Right hindlimb (tissue), 1 donor: Measurements from ENCODE around the gene DOK1.

Experiments used
- DNase-seq: peaks from one replicate; pipeline ENCODE4 v3.0.0-alpha.2; 2018

The DOK1 gene

DNA sequence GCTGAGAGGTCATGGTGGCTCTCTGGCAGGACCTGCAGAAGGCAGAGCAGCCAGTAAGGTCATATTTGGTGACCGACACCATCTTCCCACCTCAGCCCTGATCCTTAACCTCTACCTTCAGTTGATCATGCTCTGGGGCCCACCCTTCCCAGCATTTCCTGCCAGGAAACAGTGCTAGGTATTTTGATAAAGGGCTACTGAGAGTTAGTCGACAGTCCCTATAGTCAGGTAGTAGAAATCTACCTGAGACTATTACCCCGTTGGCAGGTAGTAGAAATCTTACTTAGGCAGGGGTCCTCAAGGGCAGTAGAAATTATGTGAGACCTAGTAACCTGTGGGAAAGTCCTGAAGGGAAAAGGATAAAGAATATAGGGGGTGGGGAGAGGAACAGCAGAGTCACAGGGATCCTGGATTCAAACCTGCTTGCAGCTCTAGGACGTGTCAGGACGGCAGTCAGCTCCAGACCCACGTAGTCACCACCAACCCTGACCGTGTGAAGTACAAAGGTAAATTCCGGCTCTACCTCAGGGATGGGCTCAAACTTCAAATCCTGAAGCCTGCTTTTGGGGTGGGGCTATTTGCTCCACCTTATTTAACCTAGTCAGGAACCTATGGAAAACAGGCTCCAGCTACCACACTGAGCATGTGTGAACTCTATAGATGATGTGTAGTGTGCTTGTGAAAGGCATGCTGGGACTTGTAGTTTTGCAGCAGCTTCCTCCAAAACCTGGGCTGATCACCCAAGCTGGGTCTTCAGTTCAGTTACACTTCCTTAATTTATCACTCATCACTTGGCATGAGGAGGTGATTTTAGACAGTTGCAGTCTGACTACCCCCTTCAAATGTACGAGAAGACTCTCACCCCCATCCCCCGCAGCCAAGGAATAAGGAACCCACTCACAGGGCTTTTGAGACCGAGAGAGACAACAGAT, 28.5 kb upstream of the DOK1 start, which contains the start of gene DQX1:
TSS of gene DQX1 (minus strand) at position 515 of the 932 bp plus-strand sequence. CDS start at position 13, 502 bp downstream.
- no peak for DNase-seq

DNA sequence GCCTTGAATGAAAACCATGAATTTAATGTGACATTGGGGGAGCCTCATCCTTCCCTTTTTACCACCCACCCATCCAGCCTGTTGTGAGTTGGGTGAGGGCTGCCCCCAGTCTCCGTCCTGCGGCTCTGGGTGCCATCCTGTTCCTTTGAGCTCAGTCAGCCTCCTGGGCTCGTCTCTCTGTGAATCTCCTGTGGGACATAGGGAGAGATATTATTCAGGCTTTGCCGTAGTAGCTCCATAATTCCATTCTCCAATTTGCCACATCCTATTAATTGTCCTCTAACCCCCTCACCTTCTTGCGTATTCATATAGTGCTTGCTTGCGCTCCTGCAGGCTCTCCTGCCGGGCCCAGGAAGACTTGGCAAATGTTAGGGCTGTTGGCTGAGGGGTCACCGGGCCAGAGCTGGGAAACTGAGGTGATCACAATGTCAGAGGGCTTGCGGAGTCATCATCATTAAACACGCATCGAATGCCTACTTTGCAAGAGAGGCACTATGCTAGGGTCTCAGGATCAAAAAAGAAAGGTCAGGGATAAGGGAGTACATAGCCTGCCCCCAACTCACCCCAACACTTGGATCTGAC, 27.8 kb upstream of the DOK1 start:
- DNase-seq = no peak

DNA sequence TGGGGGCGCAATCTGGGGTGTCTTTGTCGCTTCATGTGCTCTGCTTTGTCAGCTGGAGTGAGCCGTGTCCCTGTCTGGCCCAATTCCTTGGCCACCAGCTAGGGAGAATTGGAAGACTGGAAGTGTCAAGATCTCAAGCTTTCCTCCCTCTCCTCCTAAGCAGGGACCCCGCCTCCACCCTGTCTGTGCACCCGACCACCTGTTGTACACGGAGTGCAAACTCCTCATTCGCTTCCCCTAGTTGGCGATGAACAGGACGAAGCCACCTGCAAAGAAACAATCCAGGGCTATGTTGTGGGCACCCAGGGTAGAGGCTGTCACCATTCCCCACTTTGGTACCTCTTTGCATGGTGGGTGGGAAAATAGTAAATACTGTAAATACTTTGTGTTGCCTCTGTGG, 26.8 kb upstream of the DOK1 start:
- no peak for DNase-seq

DNA sequence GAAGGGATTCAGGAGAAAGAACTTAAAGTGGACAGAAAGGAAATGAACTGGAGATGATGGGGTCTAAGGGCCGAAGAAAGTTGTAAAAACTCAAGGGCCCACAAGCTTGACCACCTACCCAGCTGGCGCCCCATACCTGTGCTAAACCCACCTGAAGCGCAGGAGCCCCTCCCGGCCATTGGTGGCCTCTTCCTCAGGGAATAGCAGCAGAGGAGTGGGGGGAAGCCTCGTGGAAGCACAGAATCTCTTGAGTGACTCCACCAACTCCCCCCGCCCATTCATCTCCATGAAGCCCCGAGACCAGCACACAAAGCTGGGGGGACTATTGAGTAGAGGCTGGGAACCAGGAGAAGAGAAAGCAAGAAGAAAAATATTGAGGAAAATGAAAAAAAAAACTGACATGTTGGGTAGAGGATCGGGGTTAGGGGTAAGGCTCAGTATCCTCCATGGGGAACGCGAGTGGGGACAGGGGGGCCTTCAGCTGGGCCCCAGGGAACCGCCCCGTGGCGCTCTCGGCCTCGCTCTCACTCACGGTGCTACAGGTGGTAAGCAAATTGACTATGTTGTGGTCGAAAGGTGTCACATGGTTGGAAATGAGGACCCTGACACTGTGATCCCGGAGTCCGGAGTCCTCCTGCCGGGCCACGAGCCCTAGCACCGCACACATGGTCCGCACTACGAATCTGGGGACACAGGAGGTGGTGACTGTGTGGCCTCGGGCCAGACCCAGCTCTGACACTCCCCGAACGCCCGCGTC, 25.7 kb upstream of the DOK1 start:
- no peak for DNase-seq

DNA sequence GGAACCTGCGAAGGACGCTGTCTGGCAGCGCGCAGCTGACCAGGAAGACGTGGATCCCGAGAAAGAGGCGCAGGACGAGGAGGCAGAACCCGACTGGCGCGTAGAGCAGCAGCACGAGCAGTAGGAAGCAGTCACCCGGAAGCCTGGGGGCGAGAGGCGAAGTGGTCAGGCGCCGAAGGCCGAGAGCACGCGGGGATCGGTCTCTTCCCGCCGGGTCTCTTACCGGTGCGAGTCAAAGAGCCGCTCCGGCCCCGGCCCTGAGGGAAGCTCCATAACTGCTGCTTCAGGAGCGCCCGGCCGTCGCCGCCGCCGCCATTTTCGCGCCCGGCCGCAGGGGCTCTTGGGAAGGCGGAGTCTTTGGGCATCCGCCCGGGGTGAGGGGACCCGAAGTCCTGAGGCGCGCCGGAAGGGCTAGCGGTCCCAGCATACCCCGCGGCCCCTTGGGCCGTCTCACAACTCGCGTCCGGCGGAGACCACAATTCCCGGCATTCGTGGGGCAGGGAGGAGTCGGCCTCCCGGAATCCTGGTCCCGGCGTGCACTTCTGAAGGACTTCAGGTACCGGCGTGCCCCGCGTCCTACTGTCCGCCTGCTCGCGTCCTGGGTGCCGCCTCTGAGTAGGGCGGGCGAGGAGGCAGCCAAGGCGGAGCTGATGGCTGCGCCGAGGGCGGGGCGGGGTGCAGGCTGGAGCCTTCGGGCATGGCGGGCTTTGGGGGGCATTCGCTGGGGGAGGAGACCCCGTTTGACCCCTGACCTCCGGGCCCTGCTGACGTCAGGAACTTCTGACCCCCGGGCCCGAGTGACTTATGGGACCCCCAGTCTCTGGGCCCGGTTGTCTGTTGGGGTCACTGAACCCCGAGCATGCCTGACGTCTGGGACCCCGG, 24.9 kb upstream of the DOK1 start, which contains the start of the genes AUP1 and HTRA2:
TSS of gene AUP1 (minus strand) at position 350 of the 882 bp plus-strand sequence. CDS start at position 273, 77 bp downstream.
TSS of gene HTRA2 (plus strand) at position 577 of the 882 bp plus-strand sequence. CDS start at position 651, 74 bp downstream.
- peak; percentile 99 for DNase-seq

DNA sequence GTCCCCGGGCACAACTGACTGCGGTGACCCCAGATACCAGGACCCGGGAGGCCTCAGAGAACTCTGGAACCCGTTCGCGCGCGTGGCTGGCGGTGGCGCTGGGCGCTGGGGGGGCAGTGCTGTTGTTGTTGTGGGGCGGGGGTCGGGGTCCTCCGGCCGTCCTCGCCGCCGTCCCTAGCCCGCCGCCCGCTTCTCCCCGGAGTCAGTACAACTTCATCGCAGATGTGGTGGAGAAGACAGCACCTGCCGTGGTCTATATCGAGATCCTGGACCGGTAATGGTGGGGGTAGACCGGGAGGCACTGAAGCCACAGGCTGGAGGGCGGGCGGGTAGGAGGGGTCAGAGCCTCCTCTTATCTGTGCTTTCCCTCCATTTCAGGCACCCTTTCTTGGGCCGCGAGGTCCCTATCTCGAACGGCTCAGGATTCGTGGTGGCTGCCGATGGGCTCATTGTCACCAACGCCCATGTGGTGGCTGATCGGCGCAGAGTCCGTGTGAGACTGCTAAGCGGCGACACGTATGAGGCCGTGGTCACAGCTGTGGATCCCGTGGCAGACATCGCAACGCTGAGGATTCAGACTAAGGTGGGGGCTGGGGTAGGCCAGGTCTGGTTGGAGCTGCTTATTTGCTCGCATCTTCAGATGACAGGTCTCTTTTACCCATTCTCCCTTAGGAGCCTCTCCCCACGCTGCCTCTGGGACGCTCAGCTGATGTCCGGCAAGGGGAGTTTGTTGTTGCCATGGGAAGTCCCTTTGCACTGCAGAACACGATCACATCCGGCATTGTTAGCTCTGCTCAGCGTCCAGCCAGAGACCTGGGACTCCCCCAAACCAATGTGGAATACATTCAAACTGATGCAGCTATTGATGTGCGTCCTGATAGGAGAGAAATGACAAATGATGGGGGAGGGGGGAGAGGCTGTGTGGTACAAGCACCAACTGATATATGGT, 24.0 kb upstream of the DOK1 start:
- peak; percentile 65 for DNase-seq

DNA sequence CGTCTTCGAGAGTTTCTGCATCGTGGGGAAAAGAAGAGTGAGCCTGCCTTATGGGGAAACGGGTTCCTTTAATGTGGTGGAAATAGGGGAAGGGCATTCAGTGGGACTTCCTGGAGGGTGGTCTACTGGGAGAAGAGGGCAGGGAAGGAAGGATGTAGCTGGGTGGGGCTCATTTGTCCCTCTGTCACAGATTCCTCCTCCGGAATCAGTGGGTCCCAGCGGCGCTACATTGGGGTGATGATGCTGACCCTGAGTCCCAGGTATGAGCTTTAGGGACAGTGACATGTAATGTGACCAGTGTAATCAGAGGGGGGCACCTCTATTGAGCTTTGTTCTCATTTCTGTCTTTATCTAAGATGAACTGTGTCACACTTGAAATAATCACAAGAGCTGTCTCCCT, 22.9 kb upstream of the DOK1 start:
- DNase-seq = no peak

DNA sequence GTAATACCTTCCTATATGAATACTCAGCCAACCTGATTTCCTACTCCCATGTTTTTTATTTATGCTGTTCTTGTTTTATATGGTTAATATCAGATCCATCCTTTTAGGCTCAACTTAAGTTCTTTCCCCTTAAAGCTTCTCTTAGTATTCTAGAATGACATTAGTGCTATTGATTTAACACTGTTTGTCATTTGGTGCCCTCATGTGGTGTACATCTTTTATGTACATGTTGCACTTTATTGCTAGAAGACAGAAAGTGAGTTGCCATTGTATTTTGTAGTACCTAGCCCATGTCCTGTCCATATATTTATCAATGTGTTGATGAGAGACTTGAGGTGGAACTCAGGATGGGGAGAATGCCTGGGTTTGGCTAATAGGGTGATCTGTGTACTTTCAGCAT, 22.3 kb upstream of the DOK1 start:
- DNase-seq = no peak

DNA sequence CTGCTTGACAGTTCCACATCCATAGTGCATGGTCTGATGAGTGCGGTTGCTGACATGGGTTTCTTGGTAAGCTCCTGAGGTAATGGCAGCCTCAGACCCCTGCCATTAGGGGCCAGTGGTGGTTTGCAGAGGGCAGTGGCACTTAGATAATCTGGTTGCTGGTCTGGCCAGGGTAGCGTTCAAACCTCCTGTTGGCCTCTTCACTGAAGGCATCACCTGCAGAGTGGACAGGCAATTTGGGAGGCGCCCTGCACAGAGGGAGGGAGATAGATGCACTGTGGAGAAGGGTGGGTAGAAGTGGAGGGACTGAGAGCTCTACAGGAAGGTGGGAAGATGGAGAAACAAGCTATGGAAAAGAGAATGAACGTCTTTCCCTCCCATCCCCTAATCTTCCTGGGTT, 21.1 kb upstream of the DOK1 start:
- DNase-seq = no peak

DNA sequence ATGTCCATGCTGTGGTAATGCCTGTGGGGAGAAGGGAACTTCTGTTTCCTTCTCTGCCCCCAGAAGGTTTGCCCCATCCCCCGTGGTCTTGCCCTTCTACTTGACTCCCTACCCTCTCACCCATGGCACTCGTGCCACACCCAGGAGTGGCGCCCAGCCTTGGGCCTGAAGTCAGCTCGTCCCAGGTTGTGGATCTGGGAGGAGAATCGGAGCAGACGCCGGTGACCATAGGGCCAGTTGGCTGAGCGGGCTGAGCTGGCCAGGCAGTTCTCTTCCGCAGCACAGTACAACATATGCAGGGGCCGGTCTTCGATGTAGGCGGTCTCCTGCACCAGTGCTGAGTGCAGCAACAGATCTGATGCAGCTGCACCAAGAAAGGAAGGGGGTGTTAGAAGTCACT, 20.1 kb upstream of the DOK1 start:
- no peak for DNase-seq

DNA sequence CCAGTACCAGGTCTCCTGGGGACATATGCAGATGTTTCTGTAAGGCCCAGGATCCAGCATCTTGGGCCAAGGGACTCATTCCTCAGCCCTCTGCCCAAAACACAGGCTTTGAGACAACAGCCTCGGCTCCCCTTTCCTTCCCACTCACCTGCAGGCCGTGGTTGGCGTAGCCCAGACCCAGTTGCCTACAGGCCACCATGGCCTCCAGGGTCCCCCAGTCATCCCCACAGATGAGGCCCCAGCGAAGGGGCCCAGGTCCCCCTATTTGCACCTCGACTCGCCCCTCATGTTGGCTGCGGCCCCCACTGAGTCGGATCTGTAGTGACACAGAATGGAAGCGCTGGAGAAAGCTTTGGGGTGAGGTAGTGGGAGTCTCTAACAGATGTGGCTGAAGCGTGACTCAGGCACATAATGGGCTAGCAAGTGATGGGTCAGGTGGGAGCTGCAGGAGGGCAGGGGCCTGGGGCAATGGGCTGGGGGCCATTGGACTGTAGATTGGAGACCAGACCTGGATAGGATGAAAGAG, 19.0 kb upstream of the DOK1 start:
- no peak for DNase-seq

DNA sequence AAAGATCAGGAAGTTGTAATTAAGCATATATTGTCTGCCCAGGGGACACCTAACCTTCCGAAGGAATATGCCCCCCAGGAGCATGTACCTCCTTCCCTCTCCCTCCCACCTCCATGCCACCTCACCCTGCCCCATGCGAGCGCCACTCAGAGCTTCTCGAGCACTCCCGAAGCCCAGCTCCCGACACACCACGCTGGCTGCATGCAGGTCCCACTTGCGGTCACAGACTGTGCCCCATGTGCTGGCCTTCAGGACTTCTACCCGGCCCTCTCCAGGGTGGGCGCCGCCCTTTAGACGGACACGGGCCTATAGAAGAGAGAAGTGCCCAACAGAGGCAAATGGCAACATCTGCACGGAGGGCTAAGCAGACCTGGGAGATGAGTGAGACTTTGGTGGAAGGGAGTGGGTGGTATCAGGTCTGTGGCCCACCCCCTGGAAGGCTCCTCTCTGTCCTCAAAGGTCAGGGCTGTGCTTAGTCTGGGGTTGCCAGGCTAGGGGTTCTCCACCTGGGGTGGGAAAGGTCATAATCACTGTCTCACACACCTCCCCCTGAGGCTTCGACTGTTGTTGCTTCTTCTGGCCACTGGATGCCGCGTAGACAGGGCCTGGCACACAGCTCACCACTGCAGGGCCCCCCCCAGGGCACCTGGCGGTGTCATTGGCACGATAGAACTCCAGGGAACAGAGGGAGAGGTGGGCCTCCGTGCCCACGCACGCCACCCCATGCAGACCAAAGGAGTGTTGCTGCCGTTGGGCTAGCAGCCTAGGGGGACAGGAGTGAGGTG, 18.2 kb upstream of the DOK1 start:
- DNase-seq = no peak

DNA sequence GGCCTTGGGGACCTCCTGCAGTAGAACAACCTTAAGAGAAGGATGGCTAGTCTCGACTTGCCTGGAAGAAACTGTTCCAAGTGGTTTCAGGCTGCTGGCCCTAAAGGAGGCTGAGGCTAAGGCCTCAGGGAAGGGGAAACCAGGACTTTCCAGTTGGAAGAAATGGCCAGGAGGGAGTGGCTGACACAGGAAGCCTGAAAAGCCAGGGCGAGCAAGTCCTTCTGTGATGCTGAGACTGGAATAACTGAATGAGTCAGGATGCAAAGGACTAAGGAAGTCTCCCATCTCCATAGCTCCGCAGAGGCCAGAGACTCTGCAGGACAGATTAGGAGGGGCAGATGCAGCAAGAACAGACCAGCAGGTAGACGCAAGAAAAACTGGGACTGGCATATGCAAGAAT, 17.4 kb upstream of the DOK1 start:
- no peak for DNase-seq

DNA sequence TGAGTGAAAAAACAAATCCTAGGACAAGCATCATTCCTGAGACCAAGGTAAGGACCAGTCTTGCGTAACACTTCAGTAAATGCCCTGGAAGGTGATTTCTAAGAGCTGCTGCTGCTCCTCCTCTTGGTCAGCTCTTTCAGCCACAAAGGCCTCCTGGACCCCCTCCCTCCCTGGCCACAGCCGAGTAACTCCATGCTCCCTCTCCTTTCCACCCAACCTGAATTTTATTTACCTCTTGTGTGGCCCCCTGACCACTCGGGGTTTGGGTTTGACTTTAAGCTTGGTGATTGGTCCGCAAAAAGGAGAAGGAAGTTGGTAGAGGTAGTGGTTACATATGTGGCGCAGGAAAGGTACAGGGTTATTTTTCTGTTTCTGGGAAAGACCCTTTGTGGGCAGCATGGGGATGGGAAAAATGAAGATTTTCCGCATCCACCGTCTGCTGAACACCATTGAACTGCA, 15.6 kb upstream of the DOK1 start:
- DNase-seq = no peak

DNA sequence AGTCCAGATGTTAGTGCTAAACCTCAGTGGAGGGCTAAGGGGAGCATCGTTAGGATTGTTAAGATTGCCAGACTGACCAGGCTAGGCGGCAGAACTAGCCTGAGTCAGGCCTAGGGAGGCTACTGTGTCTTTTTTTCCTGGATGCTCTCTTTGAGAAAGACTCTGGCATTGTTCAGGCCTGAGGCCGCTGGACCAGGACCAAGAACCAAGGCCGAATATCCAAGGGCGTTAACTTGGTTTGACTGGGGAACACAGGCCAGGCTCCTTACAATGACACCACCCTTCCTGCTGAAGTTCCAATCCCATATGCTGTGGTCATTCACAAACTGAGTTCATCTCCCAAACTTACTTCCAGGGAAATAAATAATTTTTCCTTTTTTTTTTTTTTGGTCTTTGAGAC, 14.2 kb upstream of the DOK1 start:
- no peak for DNase-seq

DNA sequence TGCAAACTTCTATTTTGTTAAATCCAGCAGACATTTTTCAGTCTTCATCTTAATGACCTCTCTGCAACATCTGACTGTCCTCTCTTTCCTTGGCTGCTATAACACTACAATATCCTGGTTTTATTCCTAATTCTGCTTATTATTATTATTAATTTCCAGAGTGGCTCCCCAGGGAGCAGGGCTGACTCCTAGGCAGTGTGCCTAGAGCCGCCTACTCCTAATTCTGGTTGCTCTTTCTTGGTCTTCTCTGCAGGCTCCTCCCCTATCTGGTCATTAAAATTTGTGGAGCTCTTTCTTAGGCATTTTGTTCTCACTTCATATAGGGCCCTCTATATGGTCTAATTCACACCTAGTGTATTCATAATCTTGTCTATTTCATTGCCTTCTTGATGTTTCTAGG, 11.5 kb upstream of the DOK1 start:
- no peak for DNase-seq

DNA sequence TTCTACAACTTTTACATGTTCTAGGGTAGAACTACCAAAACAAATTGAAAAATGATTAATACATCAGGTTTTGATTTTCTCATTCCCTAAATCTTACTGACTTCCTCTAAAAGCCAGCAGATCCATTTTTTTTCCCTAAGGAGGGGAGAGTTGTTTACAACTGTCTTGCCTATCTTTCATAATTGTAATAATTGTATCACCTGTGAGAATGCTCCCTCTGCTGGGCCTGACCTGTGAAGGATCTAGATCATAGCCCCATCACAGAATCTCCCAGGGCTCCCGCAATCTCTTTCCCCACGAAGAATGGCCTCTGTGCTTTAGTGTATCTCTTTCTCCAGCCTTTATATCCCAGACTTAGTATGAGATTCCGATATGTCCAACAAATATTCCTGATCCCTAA, 9.9 kb upstream of the DOK1 start:
- DNase-seq = no peak

DNA sequence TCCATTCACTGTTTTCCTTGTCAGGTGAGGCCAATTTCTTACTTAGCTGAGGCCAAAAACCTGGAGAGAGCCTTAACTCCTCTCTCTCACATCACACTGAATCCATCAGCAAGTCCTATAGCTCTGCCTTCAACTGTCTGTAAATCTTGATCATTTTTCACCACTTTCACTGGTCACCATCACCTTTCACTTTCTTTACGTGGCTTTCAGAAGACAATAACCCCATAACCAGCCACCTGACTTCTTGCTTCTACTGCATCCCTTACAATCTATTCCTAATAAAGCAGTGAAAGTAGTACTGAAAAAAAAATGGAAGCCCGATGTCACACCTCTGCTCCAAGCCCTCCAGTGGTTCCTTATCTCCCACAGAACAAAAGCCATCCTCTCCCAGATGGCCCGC, 8.5 kb upstream of the DOK1 start:
- no peak for DNase-seq

DNA sequence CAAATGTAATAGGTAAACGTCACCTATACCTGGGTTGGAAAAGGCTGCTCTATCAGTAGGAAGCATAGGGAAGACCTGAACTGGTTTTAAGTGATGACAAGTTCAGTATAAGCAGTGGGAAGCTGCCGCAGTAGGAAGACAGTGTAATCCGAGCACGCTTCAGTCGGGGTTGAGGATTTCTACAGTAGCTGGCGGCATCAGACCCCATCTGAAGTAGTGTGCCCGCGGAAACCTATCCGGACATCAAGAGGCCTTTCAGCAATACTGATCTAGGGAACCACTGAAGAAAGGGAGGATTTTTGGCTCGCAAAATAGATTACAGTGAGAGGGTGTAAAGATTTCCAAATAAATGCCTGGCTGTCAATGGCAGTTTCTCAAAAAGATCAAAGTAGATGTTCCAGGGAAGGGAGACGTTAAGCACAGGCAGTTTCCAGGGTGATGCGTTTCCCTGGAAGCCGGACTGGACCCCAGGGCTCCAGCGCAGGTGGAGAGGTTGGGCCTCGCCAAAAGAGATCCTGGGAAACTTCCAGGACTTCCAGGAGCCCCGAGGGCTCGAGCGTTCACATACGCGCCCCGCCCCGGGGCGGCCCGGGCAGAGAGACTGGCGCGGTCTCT, 6.1 kb upstream of the DOK1 start:
- DNase-seq = no peak
